PC-3 (cell line): ENCODE data around the gene IRX4. TPM values are rescaled to one million over a fixed set of nuclear protein-coding genes. Genes with fewer than 3 reads are reported as not detected.

Experiments used
- ATAC-seq: fragments of 200-7000 bp; cut with Tn5 transposase; 2 replicates; pipeline ENCODE4 v1.9.1; 2020; ENCODE audit warnings: mild to moderate bottlenecking, moderate library complexity
- BruUV-seq: library from RNA; stranded (reverse); fragments of 400-500 nt; replicated peaks from 2 replicates; lab custom pipeline; 2021; lab: Mats Ljungman, UMichigan
- CTCF ChIA-PET: fragments of 300-600 bp; sonication (Branson Sonifier 250); formaldehyde crosslinking; loops from one replicate; lab custom pipeline; 2022; ENCODE audit warnings: antibody characterized with exemption; lab: Charles Lee
- POLR2A ChIA-PET: fragments of 300-600 bp; sonication (Branson Sonifier 250); formaldehyde crosslinking; loops from one replicate; lab custom pipeline; 2022; ENCODE audit warnings: antibody characterized with exemption; ENCODE audit not compliant: unreplicated experiment; lab: Charles Lee
- DNase-seq: peaks from one replicate; pipeline ENCODE4 v3.0.0-alpha.2; 2015
- H2AFZ ChIP-seq: fragments of 300-600 bp; sonication (generic); 2 replicates; pipeline ENCODE4 v1.6.0; 2016; ENCODE audit warnings: antibody characterized with exemption, low read length
- H3F3A ChIP-seq: fragments of 300-600 bp; sonication (generic); one replicate; pipeline ENCODE4 v1.6.0; 2017; ENCODE audit warnings: antibody characterized with exemption, low read length, control low read depth, mild to moderate bottlenecking; ENCODE audit not compliant: unreplicated experiment
- H3K27ac ChIP-seq: fragments of 300-600 bp; sonication (generic); 2 replicates; pipeline ENCODE4 v1.5.1; 2016; ENCODE audit warnings: mild to moderate bottlenecking, low read length
- H3K27me3 ChIP-seq: fragments of 300-600 bp; sonication (generic); 2 replicates; pipeline ENCODE4 v1.6.1; 2016; ENCODE audit warnings: low read length, mixed read lengths
- H3K36me3 ChIP-seq: fragments of 300-600 bp; sonication (generic); 2 replicates; pipeline ENCODE4 v1.6.1; 2016; ENCODE audit warnings: low read depth, mixed run types, low read length, mixed read lengths
- H3K4me1 ChIP-seq: fragments of 300-600 bp; sonication (generic); 2 replicates; pipeline ENCODE4 v1.5.1; 2016; ENCODE audit warnings: low read length; ENCODE audit not compliant: insufficient read depth
- H3K4me2 ChIP-seq: fragments of 300-600 bp; sonication (generic); 2 replicates; pipeline ENCODE4 v1.6.0; 2016; ENCODE audit warnings: low read length
- H3K4me3 ChIP-seq: fragments of 300-600 bp; sonication (generic); 2 replicates; pipeline ENCODE4 v1.5.1; 2016; ENCODE audit warnings: mild to moderate bottlenecking, low read length, mixed read lengths
- H3K79me2 ChIP-seq: fragments of 300-600 bp; sonication (generic); 2 replicates; pipeline ENCODE4 v1.6.1; 2017; ENCODE audit warnings: low read length, mixed read lengths
- H3K9ac ChIP-seq: fragments of 300-600 bp; sonication (generic); 2 replicates; pipeline ENCODE4 v1.6.0; 2016; ENCODE audit warnings: mild to moderate bottlenecking, low read length
- H3K9me2 ChIP-seq: fragments of 300-600 bp; sonication (generic); replicated peaks from 2 replicates; pipeline ENCODE4 v1.6.1; 2016; ENCODE audit warnings: mixed run types, low read length, mixed read lengths
- H3K9me3 ChIP-seq: fragments of 300-600 bp; sonication (generic); 2 replicates; pipeline ENCODE4 v1.6.1; 2016; ENCODE audit warnings: low read length, mixed read lengths
- H4K20me1 ChIP-seq: fragments of 300-600 bp; sonication (generic); 2 replicates; pipeline ENCODE4 v1.6.1; 2016; ENCODE audit warnings: low read length, mixed read lengths
- CTCF ChIP-seq: fragments of 300-600 bp; sonication (generic); conservative IDR thresholded peaks from 2 replicates; pipeline ENCODE4 v1.5.1; 2017; ENCODE audit warnings: antibody characterized with exemption, low read depth, mild to moderate bottlenecking, low read length
- EZH2 ChIP-seq: fragments of 300-600 bp; sonication (generic); IDR thresholded peaks from one replicate; pipeline ENCODE4 v1.6.1; 2017; ENCODE audit warnings: antibody characterized with exemption, mild to moderate bottlenecking, low read length; ENCODE audit not compliant: unreplicated experiment
- EZH2phosphoT487 ChIP-seq: fragments of 300-600 bp; sonication (generic); IDR thresholded peaks from 2 replicates; pipeline ENCODE4 v1.6.1; 2018; ENCODE audit warnings: mild to moderate bottlenecking, antibody characterized with exemption, low read length, borderline replicate concordance
- intact Hi-C: fragments of 100-400 bp; cut with micrococcal nuclease; formaldehyde crosslinking; loops from 2 replicates; pipeline ENCODE4 v1.9.0; 2023
- total RNA-seq: library from RNA; depleted of rRNA; stranded (reverse); fragments of >200 nt; gene quantifications from 2 replicates; pipeline ENCODE4 v1.2.3, GENCODE V29; 2014

IRX4 gene
- total RNA-seq, 1 experiment from 2014 or later, result not detected

GRCh38 chr5:1857256-1857600 is 25.5 kb downstream of the IRX4 start:
- no peaks in the 10 kb centered on the region for H3F3A ChIP-seq
- no peak for ATAC-seq
- DNase-seq, result no peak
- no peaks in the 10 kb centered on the region for H3K9me2 ChIP-seq
- intact Hi-C loops, result no loop called here
- H3K4me1 ChIP-seq, result no peaks in the 10 kb centered on the region
- H3K9ac ChIP-seq, result no peak overlapping the region
- H4K20me1 ChIP-seq, result no peaks in the 10 kb centered on the region
- H3K27ac ChIP-seq, result no peak overlapping the region
- BruUV-seq, result no TSS peak
- ChIA-PET POLR2A (no interaction called here), CTCF (no interaction called here)
- no peak overlapping the region for H3K4me3 ChIP-seq
- no peaks in the 10 kb centered on the region for H3K36me3 ChIP-seq
- H2AFZ ChIP-seq, result no peak overlapping the region
- peaks cover 38% of the 10 kb centered on the region; the same call in 1 of the 2 replicates for H3K27me3 ChIP-seq
- TF ChIP-seq CTCF (no peak), EZH2 (no peak), EZH2phosphoT487 (no peak)
- H3K4me2 ChIP-seq, result no peak overlapping the region
- H3K79me2 ChIP-seq, result no peaks in the 10 kb centered on the region
- no peaks in the 10 kb centered on the region for H3K9me3 ChIP-seq

DNA sequence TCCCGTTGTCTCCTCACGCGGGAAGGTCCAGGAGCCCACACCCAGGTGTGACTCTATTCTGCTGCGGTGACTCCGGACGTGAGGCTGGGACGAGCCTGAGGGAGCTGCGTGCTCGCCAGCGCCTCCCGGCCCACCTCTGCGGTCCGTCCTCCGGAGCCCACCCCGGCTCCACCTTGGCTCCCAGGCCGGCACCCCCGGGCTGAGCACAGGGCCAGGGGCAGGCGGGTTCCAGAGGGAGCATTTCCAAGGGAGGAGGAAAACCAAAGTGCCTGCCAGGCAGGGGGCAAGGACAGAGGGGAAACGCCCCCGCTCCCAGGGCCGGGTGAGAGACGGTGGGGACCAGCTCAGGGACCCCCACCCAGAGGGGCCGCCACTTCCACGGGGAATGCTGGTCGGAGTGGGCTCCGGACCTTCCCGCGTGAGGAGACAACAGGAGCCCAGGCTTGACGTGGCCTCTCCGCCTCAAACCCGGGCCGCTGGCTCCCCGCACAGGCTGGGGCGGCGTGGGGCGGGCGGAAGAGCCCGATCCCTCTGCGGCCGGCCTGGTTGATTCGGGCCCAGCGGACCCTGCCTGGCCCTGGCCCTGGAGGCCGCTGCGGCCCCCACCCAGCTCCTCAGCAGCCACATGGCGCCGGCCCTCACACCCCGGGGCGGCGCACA is 26.0 kb downstream of the IRX4 start:
- no peaks in the 10 kb centered on the region for H3K79me2 ChIP-seq
- H3K4me3 ChIP-seq, result no peak overlapping the region
- no peak overlapping the region for H3K4me2 ChIP-seq
- no peak for DNase-seq
- H3K27ac ChIP-seq, result no peak overlapping the region
- no TSS peak for BruUV-seq
- H4K20me1 ChIP-seq, result no peaks in the 10 kb centered on the region
- H3F3A ChIP-seq, result no peaks in the 10 kb centered on the region
- no peak overlapping the region for H3K9ac ChIP-seq
- TF ChIP-seq EZH2, result no peak
- TF ChIP-seq EZH2phosphoT487, result no peak
- no peak for TF ChIP-seq CTCF
- POLR2A ChIA-PET, result no interaction called here
- no peak overlapping the region for H2AFZ ChIP-seq
- H3K27me3 ChIP-seq, result peaks cover 33% of the 10 kb centered on the region; the same call in 1 of the 2 replicates
- no peaks in the 10 kb centered on the region for H3K9me2 ChIP-seq
- CTCF ChIA-PET, result no interaction called here
- ATAC-seq, result no peak
- no peaks in the 10 kb centered on the region for H3K4me1 ChIP-seq
- intact Hi-C loops, result no loop called here
- no peaks in the 10 kb centered on the region for H3K9me3 ChIP-seq
- no peaks in the 10 kb centered on the region for H3K36me3 ChIP-seq

GRCh38 chr5:1855596-1855995 is 27.1 kb downstream of the IRX4 start:
- no peak overlapping the region for H3K9ac ChIP-seq
- TF ChIP-seq EZH2phosphoT487, result no peak
- TF ChIP-seq CTCF, result no peak
- no peak for TF ChIP-seq EZH2
- no peaks in the 10 kb centered on the region for H3F3A ChIP-seq
- no peaks in the 10 kb centered on the region for H3K9me2 ChIP-seq
- POLR2A ChIA-PET, result no interaction called here
- no peaks in the 10 kb centered on the region for H4K20me1 ChIP-seq
- ATAC-seq (no peak), DNase-seq (no peak)
- no peaks in the 10 kb centered on the region for H3K9me3 ChIP-seq
- H3K4me3 ChIP-seq, result no peak overlapping the region
- no peak overlapping the region for H3K4me2 ChIP-seq
- intact Hi-C loops, result no loop called here
- H3K36me3 ChIP-seq, result no peaks in the 10 kb centered on the region
- CTCF ChIA-PET, result no interaction called here
- H3K27ac ChIP-seq, result no peak overlapping the region
- H3K79me2 ChIP-seq, result no peaks in the 10 kb centered on the region
- no peaks in the 10 kb centered on the region for H3K4me1 ChIP-seq
- BruUV-seq, result no TSS peak
- peaks cover 26% of the 10 kb centered on the region; the same call in 1 of the 2 replicates for H3K27me3 ChIP-seq
- no peak overlapping the region for H2AFZ ChIP-seq
